ENCODE measurements around the gene MAPK12. TPM values are rescaled to one million over a fixed set of nuclear protein-coding genes. Genes with fewer than 3 reads are reported as not detected.
A peak's percentile ranks its signal among the peaks of the same experiment; 100 is the strongest.

Gene MAPK12
- total and polyA plus RNA-seq, 9 of the 15 experiments (the other 6 are each of a cell fraction or from before 2014, with no cell fraction given): 0.79 to 71.5 (median 32.8) TPM

GRCh38 chr22:50276143-50276542 lies 14.7 kb upstream of the MAPK12 start:
- DNase-seq (ENCODE audit: extremely low read depth in 1 of 4, low spot score in 3 of 4): peak in 2 of 4 experiments; percentile 21 to 41
- Histone ChIP-seq H3K4me2 (ENCODE audit: insufficient read depth, low read length) (no peak overlapping the region), H2AFZ (ENCODE audit: low read depth, low read length) (no peak overlapping the region), H3K9me3 (replicated peaks; ENCODE audit: control insufficient read depth, insufficient read depth, low read depth, low read length) (no peaks in the 10 kb centered on the region), H3K27ac (ENCODE audit: extremely low read depth, low read depth, low read length) (no peak overlapping the region), H3K36me3 (ENCODE audit: control insufficient read depth, insufficient read depth, low read length) (peaks cover 37% of the 10 kb centered on the region; the same call in 1 of the 3 replicates), H3K9me1 (ENCODE audit: control insufficient read depth, insufficient read depth, low read length) (no peaks in the 10 kb centered on the region), H3K27me3 (ENCODE audit: control insufficient read depth in 2 of 2, insufficient read depth in 2 of 2, low read length in 2 of 2) (no peaks in the 10 kb centered on the region), H3K9ac (ENCODE audit: insufficient read depth in 1 of 2, low read depth in 2 of 2, low read length in 2 of 2) (no peak overlapping the region), H3K4me3 (no peak overlapping the region), H3K4me1 (replicated peaks in 1 of 2; ENCODE audit: control insufficient read depth in 2 of 2, insufficient read depth in 2 of 2, low read length in 2 of 2) (peaks cover 0 to 41% of the 10 kb centered on the region in 2 experiments; a peak in 3 of 5 replicates), H4K20me1 (replicated peaks; ENCODE audit: control insufficient read depth, insufficient read depth, low read length) (no peaks in the 10 kb centered on the region), H3K79me2 (ENCODE audit: control insufficient read depth, insufficient read depth, low read length) (no peaks in the 10 kb centered on the region)
- POLR2A ChIA-PET: no interaction called here
- CTCF ChIA-PET (ENCODE audit: low intra/inter-chr PET ratio): interaction anchor here (0.6 to 2.4 kb wide), 4 partner anchors 51 to 67 kb away, joined by 3 to 8 read pairs (median 4); partner anchors contain the start of genes DENND6B and PPP6R2
- WGBS (ENCODE audit: insufficient coverage, low coverage, missing lambda C conversion rate): 77% methylated on average over 18 of the region's 25 CpGs
- in situ Hi-C loops (cut with MboI) (no loop called here), intact Hi-C loops (cut with micrococcal nuclease) (no loop called here)
- no TSS peak for BruUV-seq (replicated peaks)
- TF ChIP-seq PRPF4 (IDR thresholded peaks at IDR 0.05; ENCODE audit: insufficient read depth, low read depth, low read length, poor library complexity, severe bottlenecking) (peak; percentile 74), HNRNPL (IDR thresholded peaks at IDR 0.05; ENCODE audit: low read depth, low read length) (peak; percentile 80), NFATC3 (IDR thresholded peaks at IDR 0.05) (no peak), POLR2G (IDR thresholded peaks at IDR 0.05; ENCODE audit: low read depth, low read length) (0 out of 2 replicates have a peak, but pooled peaks have one; percentile 16), RBM22 (IDR thresholded peaks at IDR 0.05; ENCODE audit: low read depth, low read length, poor library complexity, severe bottlenecking) (peak; percentile 47), COPS2 (conservative IDR thresholded peaks at IDR 0.05) (no peak)
- TF ChIP-seq, protein P1, sequence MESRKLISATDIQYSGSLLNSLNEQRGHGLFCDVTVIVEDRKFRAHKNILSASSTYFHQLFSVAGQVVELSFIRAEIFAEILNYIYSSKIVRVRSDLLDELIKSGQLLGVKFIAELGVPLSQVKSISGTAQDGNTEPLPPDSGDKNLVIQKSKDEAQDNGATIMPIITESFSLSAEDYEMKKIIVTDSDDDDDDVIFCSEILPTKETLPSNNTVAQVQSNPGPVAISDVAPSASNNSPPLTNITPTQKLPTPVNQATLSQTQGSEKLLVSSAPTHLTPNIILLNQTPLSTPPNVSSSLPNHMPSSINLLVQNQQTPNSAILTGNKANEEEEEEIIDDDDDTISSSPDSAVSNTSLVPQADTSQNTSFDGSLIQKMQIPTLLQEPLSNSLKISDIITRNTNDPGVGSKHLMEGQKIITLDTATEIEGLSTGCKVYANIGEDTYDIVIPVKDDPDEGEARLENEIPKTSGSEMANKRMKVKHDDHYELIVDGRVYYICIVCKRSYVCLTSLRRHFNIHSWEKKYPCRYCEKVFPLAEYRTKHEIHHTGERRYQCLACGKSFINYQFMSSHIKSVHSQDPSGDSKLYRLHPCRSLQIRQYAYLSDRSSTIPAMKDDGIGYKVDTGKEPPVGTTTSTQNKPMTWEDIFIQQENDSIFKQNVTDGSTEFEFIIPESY (CRISPR knock-in tag; IDR thresholded peaks at IDR 0.05): peak; percentile 82
- TF ChIP-seq, protein P2, sequence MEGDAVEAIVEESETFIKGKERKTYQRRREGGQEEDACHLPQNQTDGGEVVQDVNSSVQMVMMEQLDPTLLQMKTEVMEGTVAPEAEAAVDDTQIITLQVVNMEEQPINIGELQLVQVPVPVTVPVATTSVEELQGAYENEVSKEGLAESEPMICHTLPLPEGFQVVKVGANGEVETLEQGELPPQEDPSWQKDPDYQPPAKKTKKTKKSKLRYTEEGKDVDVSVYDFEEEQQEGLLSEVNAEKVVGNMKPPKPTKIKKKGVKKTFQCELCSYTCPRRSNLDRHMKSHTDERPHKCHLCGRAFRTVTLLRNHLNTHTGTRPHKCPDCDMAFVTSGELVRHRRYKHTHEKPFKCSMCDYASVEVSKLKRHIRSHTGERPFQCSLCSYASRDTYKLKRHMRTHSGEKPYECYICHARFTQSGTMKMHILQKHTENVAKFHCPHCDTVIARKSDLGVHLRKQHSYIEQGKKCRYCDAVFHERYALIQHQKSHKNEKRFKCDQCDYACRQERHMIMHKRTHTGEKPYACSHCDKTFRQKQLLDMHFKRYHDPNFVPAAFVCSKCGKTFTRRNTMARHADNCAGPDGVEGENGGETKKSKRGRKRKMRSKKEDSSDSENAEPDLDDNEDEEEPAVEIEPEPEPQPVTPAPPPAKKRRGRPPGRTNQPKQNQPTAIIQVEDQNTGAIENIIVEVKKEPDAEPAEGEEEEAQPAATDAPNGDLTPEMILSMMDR (IDR thresholded peaks at IDR 0.05 in 2 of 3, conservative IDR thresholded peaks at IDR 0.05 in 1 of 3; ENCODE audit: insufficient read depth in 2 of 3, low read depth in 1 of 3, low read length in 3 of 3): peak; percentile 44 to 99 (median 76); a peak in 4 of 6 replicates
- FAIRE-seq: no peak
- peak; percentile 32 for ATAC-seq
